Gastrocnemius medialis (tissue), 4 donors: Measurements from ENCODE around the gene N4BP3. TPM values are rescaled to one million over a fixed set of nuclear protein-coding genes. Genes with fewer than 3 reads are reported as not detected.

Experiments used
- ATAC-seq, 2 donors: fragments of 150-250 bp; one replicate each; pipeline ENCODE4 v1.9.1; 2016
- DNase-seq, 2 donors: peaks; one replicate each; pipeline ENCODE4 v3.0.0-alpha.2; 2019
- H3K27ac ChIP-seq, 4 donors: fragments of 200-600 bp; sonication (generic); 1 replicate in 1 of 4; 2 replicates in 3 of 4; pipeline ENCODE4 v1.5.1; 2016 to 2018; ENCODE audit warnings: mild to moderate bottlenecking in 2 of 4, moderate library complexity in 1 of 4
- H3K27me3 ChIP-seq, 3 donors: fragments of 200-600 bp; sonication (generic) in 2 of 3; 1 replicate in 1 of 3; 2 replicates in 2 of 3; pipeline versions ENCODE4 v1.5.1 to v1.6.0; 2016 to 2019; ENCODE audit warnings: mild to moderate bottlenecking in 1 of 3, moderate library complexity in 1 of 3
- H3K36me3 ChIP-seq, 2 donors: fragments of 200-600 bp; sonication (generic) in 1 of 2; one replicate each; pipeline ENCODE4 v1.5.1; 2017 to 2018
- H3K4me1 ChIP-seq, 2 donors: fragments of 200-600 bp; sonication (generic) in 1 of 2; one replicate each; pipeline ENCODE4 v1.5.1; 2016 to 2017; ENCODE audit warnings: mild to moderate bottlenecking in 2 of 2
- H3K4me3 ChIP-seq, 4 donors: fragments of 200-600 bp; sonication (generic) in 3 of 4; 1 replicate in 1 of 4; 2 replicates in 3 of 4; pipeline ENCODE4 v1.5.1; 2016 to 2019; ENCODE audit warnings: mild to moderate bottlenecking in 2 of 4
- H3K9me3 ChIP-seq, 3 donors: fragments of 200-600 bp; sonication (generic) in 2 of 3; 1 replicate in 1 of 3; 2 replicates in 2 of 3; pipeline ENCODE4 v1.5.1; 2016 to 2019
- POLR2A ChIP-seq, 2 donors: fragments of 450-650 bp; IDR thresholded peaks; one replicate each; pipeline ENCODE4 v1.6.1; 2017; ENCODE audit warnings: antibody characterized with exemption in 2 of 2, mild to moderate bottlenecking in 2 of 2, moderate library complexity in 2 of 2
- in situ Hi-C, 4 donors: fragments of 200-750 bp; cut with MboI; loops; one replicate each; pipeline versions ENCODE4 v1.15.0 to v1.8.0; 2017; ENCODE audit warnings: low sequenced_read_pairs in 4 of 4
- intact Hi-C: fragments of 100-400 bp; cut with DNase I; formaldehyde crosslinking; loops from one replicate; pipeline ENCODE4 v1.15.1; 2023; ENCODE audit warnings: low total_unique reads
- total RNA-seq, 4 donors: library from RNA; depleted of rRNA; stranded (reverse); fragments of >200 nt; gene quantifications; one replicate each; pipeline versions ENCODE4 v1.1.0 to v1.2.3, GENCODE V29; 2016
- TF ChIP-seq, protein P1 (sequence below), 5 experiments: fragments of 450-650 bp in 3 of 5; fragments of 200-600 bp in 2 of 5; sonication (generic) in 2 of 5; IDR thresholded peaks in 4 of 5; conservative IDR thresholded peaks in 1 of 5; 1 replicate in 4 of 5; 2 replicates in 1 of 5; pipeline ENCODE4 v1.5.1; 2016 to 2019; ENCODE audit warnings: antibody characterized with exemption in 5 of 5, mild to moderate bottlenecking in 3 of 5, moderate library complexity in 3 of 5

The N4BP3 gene
- total RNA-seq, 4 donors from 2014 or later: 1.6 to 3.2 (median 2.1) TPM

DNA sequence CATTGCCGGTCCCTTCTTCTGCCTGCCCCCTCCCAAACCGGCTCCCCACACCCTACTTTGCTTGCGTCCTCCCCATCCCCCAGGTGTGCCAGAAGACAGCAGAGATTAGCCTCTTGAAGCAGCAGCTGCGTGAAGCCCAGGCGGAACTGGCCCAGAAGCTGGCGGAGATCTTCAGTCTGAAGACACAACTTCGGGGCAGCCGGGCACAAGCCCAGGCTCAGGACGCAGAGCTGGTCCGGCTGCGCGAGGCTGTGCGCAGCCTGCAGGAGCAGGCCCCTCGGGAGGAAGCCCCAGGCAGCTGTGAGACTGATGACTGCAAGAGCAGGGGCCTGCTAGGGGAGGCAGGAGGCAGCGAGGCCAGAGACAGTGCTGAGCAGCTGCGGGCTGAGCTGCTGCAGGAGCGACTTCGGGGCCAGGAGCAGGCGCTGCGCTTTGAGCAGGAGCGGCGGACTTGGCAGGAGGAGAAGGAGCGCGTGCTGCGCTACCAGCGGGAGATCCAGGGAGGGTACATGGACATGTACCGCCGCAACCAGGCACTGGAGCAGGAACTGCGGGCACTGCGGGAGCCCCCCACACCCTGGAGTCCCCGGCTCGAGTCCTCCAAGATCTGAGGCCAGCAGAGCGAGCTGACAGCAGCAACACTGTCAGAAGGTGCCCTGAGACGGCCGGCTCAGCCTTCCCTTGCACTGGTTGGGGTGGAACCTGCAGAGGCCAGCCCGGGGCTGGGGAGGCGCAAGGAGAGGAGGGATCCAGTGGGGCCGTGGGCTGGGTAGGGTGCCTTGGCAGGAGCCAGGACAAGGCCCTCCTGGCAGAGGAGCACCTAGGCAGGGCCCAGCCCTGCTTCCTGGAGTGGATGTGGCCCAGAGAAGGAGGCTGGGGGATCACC is 8.3 kb downstream of the N4BP3 start:
- no peaks in the 10 kb centered on the region for H3K9me3 ChIP-seq
- peak overlapping the region; percentile 73 to 85 (median 78) for H3K27ac ChIP-seq
- in situ Hi-C loops (no loop called here), intact Hi-C loops (loop anchor here (1.0 to 10.0 kb wide), 6 partner anchors 9 to 503 kb away; partner anchors contain the start of genes CLK4 and NHP2)
- H3K4me1 ChIP-seq: peaks cover 37 to 38% of the 10 kb centered on the region in 2 donors
- H3K27me3 ChIP-seq: peaks cover 3 to 5% (median 4%) of the 10 kb centered on the region in 3 donors
- DNase-seq (peak; percentile 33 to 60), ATAC-seq (peak; percentile 64 to 68)
- no peaks in the 10 kb centered on the region for H3K36me3 ChIP-seq
- H3K4me3 ChIP-seq: peak overlapping the region; percentile 45 to 70 (median 54)
- TF ChIP-seq, protein P1, sequence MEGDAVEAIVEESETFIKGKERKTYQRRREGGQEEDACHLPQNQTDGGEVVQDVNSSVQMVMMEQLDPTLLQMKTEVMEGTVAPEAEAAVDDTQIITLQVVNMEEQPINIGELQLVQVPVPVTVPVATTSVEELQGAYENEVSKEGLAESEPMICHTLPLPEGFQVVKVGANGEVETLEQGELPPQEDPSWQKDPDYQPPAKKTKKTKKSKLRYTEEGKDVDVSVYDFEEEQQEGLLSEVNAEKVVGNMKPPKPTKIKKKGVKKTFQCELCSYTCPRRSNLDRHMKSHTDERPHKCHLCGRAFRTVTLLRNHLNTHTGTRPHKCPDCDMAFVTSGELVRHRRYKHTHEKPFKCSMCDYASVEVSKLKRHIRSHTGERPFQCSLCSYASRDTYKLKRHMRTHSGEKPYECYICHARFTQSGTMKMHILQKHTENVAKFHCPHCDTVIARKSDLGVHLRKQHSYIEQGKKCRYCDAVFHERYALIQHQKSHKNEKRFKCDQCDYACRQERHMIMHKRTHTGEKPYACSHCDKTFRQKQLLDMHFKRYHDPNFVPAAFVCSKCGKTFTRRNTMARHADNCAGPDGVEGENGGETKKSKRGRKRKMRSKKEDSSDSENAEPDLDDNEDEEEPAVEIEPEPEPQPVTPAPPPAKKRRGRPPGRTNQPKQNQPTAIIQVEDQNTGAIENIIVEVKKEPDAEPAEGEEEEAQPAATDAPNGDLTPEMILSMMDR (IDR thresholded peaks at IDR 0.05 in 4 of 5, conservative IDR thresholded peaks at IDR 0.05 in 1 of 5): no peak
- no peak for TF ChIP-seq POLR2A (IDR thresholded peaks at IDR 0.05)

DNA sequence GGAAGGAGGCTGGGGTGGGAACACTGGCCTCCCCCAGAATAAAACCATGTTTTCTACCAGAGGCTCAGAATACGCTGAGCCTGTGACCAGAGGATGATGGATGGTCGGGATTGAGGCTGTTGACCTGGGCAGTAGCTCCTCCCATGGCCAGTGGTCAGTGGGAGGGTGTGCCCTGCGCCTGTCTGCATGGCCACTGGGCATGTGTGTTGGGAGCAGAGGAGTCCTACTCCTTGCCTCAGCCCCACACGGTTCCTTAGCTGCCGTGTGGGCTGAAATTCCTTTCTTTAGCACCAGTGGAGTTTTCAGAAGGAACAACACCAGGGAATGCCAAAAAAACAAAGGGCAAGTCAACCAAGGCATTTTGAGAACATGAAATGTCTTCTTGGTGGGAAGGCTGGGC is 9.0 kb downstream of the N4BP3 start:
- no peak for ATAC-seq
- H3K4me3 ChIP-seq: peak overlapping the region; percentile 45 to 70 (median 54)
- no peak for DNase-seq
- no peaks in the 10 kb centered on the region for H3K27me3 ChIP-seq
- no peaks in the 10 kb centered on the region for H3K9me3 ChIP-seq
- intact Hi-C loops (loop anchor here (5.0 to 10.0 kb wide), 3 partner anchors 85 to 502 kb away; partner anchors contain the start of gene CLK4), in situ Hi-C loops (no loop called here)
- H3K27ac ChIP-seq: peak overlapping the region in 3 of 4 donors; percentile 73 to 85 (median 75)
- H3K36me3 ChIP-seq: no peaks in the 10 kb centered on the region
- H3K4me1 ChIP-seq: peaks cover 37 to 38% of the 10 kb centered on the region in 2 donors
- TF ChIP-seq, protein P1 (IDR thresholded peaks at IDR 0.05 in 4 of 5, conservative IDR thresholded peaks at IDR 0.05 in 1 of 5): no peak
- no peak for TF ChIP-seq POLR2A (IDR thresholded peaks at IDR 0.05)

DNA sequence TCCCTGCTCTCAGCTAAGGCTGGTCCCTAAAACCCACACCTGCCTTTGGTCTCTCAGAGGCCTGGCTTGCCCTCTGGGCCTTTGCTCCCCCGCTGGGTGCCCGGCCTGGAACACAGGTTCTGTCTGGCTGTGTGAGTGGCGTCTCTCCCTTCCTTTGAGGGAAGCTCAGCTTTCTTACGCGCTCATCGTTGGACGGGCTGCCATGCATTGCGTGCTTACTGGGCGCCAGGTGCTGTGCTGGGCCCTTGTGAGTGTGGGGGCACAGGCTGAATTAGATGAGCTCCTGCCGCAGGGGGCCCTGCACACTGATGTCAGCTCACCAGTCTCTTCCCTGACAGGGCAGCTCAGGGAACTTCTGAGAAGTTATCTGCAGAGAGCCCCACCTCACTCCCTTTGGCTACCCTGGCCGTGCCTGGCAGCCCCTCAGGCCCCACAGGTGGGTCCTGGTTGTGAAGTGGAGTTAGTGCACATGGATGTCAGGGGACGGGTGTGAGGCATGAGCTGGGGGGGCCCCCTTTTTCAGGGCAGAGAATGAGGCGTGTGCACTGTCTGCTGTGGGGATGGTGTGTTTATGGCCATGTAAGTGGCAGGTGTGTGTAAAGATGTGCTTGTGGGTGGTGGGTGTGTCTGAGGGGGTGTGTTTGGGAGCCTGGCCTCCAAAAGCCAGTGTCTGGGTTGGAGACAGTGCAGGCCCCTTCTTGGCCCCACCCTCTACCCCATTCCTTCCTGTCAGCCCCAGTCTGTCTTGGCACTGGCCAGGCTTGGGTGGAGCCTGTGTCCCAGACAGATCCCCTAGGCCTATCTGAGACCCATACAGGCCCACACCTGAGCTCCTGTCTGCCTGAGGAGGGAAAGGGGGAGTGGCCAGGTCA is 10.0 kb downstream of the N4BP3 start:
- Histone ChIP-seq H3K36me3 (no peaks in the 10 kb centered on the region), H3K4me3 (no peak overlapping the region), H3K4me1 (peaks cover 37 to 38% of the 10 kb centered on the region in 2 donors), H3K27ac (no peak overlapping the region), H3K9me3 (no peaks in the 10 kb centered on the region), H3K27me3 (no peaks in the 10 kb centered on the region)
- in situ Hi-C loops: no loop called here
- intact Hi-C loops: loop anchor here (5.0 to 10.0 kb wide), 3 partner anchors 84 to 501 kb away; partner anchors contain the start of gene CLK4
- no peak for TF ChIP-seq POLR2A (IDR thresholded peaks at IDR 0.05)
- TF ChIP-seq, protein P1 (IDR thresholded peaks at IDR 0.05 in 4 of 5, conservative IDR thresholded peaks at IDR 0.05 in 1 of 5): no peak
- no peak for ATAC-seq
- DNase-seq: no peak

DNA sequence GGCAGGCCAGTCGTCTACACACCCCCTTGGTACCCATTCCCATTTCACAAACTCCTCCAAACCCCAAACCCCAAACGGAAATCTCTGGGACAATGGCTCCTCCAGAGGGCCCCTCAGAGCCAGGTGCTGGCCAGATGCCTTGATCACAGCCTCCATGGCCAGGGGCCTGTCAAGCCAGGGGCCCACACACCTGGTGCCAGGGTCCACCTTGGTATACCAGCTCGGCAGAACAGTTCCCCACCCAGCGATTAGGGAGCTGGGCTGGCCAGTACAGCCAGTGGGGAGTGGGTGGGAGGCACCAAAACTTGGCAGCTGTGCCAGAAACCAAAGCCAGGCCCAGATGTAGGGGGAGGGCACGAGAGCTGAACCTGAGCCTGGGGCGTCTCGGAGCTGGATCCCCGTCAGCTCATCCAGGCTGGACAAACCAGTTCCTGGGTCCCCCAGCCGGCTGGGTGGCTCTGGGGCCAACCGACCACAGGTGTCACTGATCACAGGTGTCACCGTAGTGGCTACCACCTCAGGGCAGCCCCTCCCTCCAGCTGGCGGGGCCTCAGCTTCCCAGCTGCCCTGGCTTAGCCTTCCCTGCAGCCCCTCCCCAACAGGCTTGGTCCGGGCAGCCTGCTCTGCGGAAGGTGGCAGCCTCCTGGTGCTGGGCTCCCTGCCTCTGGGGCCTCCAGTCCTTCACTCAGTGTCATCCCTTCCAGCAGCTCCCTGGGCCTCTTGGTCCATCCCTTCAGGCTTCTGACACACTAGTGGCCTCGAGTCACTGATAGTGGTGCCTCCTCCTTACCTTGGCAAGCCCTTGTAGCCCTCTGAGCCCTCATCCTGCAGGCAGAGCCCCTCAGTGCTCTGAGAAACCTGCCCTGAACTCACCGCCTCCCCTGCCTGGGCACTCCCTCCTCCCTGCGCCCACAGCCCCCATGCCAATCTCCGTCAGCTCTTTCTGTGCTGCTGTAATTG is 10.9 kb downstream of the N4BP3 start:
- intact Hi-C loops: loop anchor here (5.0 to 10.0 kb wide), 3 partner anchors 83 to 501 kb away; partner anchors contain the start of gene CLK4
- TF ChIP-seq POLR2A (IDR thresholded peaks at IDR 0.05): no peak
- Histone ChIP-seq H3K4me1 (peaks cover 37 to 38% of the 10 kb centered on the region in 2 donors), H3K9me3 (no peaks in the 10 kb centered on the region), H3K27ac (no peak overlapping the region), H3K4me3 (no peak overlapping the region), H3K36me3 (no peaks in the 10 kb centered on the region), H3K27me3 (no peaks in the 10 kb centered on the region)
- in situ Hi-C loops: no loop called here
- ATAC-seq (no peak), DNase-seq (no peak)
